Gastroesophageal sphincter (tissue), 4 donors: ENCODE results near the gene TSPAN17. TPM values are rescaled to one million over a fixed set of nuclear protein-coding genes. Genes with fewer than 3 reads are reported as not detected.

Experiments used
- ATAC-seq: fragments of 150-250 bp; one replicate; pipeline ENCODE4 v1.9.1; 2016; ENCODE audit warnings: mild to moderate bottlenecking, moderate library complexity
- H3K27ac ChIP-seq, 4 donors: fragments of 200-600 bp; sonication (generic) in 3 of 4; 1 replicate in 3 of 4; 2 replicates in 1 of 4; pipeline ENCODE4 v1.5.1; 2016 to 2019
- H3K27me3 ChIP-seq: fragments of 200-600 bp; sonication (generic); one replicate; pipeline ENCODE4 v1.5.1; 2019
- H3K36me3 ChIP-seq, 2 donors: fragments of 200-600 bp; sonication (generic); one replicate each; pipeline ENCODE4 v1.5.1; 2019; ENCODE audit warnings: control low read depth in 1 of 2
- H3K4me1 ChIP-seq, 3 donors: fragments of 200-600 bp; sonication (generic); 1 replicate in 2 of 3; 2 replicates in 1 of 3; pipeline ENCODE4 v1.5.1; 2016 to 2019; ENCODE audit warnings: control low read depth in 2 of 3
- H3K4me3 ChIP-seq, 2 donors: fragments of 200-600 bp; sonication (generic); one replicate each; pipeline ENCODE4 v1.5.1; 2019; ENCODE audit warnings: mild to moderate bottlenecking in 1 of 2, moderate library complexity in 1 of 2
- H3K9me3 ChIP-seq, 3 donors: fragments of 200-600 bp; sonication (generic); one replicate each; pipeline ENCODE4 v1.5.1; 2017 to 2019; ENCODE audit warnings: control low read depth in 2 of 3
- EP300 ChIP-seq: sonication (generic); formaldehyde crosslinking; IDR thresholded peaks from one replicate; pipeline ENCODE4 v1.6.1; 2017; ENCODE audit warnings: antibody characterized with exemption, mild to moderate bottlenecking
- POLR2A ChIP-seq, 2 donors: fragments of 450-650 bp; IDR thresholded peaks; one replicate each; pipeline ENCODE4 v1.6.1; 2017; ENCODE audit warnings: antibody characterized with exemption in 2 of 2, mild to moderate bottlenecking in 2 of 2, moderate library complexity in 1 of 2
- POLR2AphosphoS5 ChIP-seq: sonication (generic); formaldehyde crosslinking; IDR thresholded peaks from one replicate; pipeline ENCODE4 v1.6.1; 2017; ENCODE audit warnings: antibody characterized with exemption
- WGBS, 2 donors: methylation state at CpG; one replicate each; pipeline ENCODE4 v1.1.5; 2018; ENCODE audit warnings: low coverage in 1 of 2; 5-methylcytosine and 5-hydroxymethylcytosine counted together
- total RNA-seq, 4 donors: library from RNA; depleted of rRNA; stranded (reverse); fragments of >200 nt; gene quantifications; one replicate each; pipeline ENCODE4 v1.1.0, GENCODE V29; 2016
- TF ChIP-seq, protein P1 (sequence below), 4 experiments: fragments of 200-600 bp in 2 of 4; fragments of 450-650 bp in 2 of 4; sonication (generic) in 1 of 4; IDR thresholded peaks; one replicate each; pipeline ENCODE4 v1.5.1; 2017 to 2019; ENCODE audit warnings: antibody characterized with exemption in 4 of 4, mild to moderate bottlenecking in 2 of 4, moderate library complexity in 2 of 4

Gene TSPAN17
- total RNA-seq, 4 donors from 2014 or later, result 11.0 to 20.2 (median 15.4) TPM

- ATAC-seq, result no peak
- Histone ChIP-seq H3K4me3 (no peak overlapping the region), H3K27me3 (peaks cover 8% of the 10 kb centered on the region), H3K4me1 (peaks cover 0 to 33% (median 12%) of the 10 kb centered on the region in 3 donors), H3K27ac (no peak overlapping the region), H3K36me3 (no peaks in the 10 kb centered on the region), H3K9me3 (no peaks in the 10 kb centered on the region)
- TF ChIP-seq EP300, result no peak
- TF ChIP-seq, protein P1, sequence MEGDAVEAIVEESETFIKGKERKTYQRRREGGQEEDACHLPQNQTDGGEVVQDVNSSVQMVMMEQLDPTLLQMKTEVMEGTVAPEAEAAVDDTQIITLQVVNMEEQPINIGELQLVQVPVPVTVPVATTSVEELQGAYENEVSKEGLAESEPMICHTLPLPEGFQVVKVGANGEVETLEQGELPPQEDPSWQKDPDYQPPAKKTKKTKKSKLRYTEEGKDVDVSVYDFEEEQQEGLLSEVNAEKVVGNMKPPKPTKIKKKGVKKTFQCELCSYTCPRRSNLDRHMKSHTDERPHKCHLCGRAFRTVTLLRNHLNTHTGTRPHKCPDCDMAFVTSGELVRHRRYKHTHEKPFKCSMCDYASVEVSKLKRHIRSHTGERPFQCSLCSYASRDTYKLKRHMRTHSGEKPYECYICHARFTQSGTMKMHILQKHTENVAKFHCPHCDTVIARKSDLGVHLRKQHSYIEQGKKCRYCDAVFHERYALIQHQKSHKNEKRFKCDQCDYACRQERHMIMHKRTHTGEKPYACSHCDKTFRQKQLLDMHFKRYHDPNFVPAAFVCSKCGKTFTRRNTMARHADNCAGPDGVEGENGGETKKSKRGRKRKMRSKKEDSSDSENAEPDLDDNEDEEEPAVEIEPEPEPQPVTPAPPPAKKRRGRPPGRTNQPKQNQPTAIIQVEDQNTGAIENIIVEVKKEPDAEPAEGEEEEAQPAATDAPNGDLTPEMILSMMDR (IDR thresholded peaks at IDR 0.05), result no peak
- TF ChIP-seq POLR2A (IDR thresholded peaks at IDR 0.05), result no peak
- no peak for TF ChIP-seq POLR2AphosphoS5
- 93% methylated on average over 12 of the region's 22 CpGs; no CpG with 5 or more reads in 1 of the 2 donors for WGBS, 2 donors
Measured at GRCh38 chr5:176644878-176645670, 2.2 kb upstream of the TSPAN17 start.

DNA sequence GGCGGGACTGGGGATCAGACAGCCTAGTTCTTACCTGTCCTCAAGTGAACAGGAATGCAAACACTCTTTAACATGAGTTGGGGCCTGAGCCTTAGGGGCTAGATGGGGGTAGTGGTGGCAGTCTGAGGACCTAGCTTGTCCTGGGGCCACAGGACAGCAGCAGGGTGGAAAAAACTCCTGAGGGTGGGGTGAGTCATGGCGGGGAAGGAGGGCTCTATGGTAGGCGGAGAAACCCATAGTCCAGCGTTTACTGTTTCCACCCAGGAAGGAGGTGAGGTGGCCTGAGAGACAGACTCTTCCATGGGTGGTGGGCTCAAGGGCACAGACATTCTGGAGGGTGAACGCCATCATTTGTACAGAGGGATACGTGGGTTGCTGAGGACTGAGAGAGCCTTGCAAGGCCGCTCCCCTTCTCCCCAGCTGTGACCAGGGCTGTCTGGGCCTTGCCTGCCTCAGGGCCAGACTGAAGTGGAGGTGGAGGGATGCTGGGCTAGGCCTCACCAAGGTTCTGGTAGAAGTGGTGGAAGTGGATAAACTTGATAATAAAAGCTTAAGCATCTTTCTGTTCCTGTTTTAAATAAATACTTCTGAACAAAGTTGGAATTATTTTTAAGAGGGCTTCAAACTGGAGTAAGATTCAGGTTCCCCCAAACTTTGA is 1.1 kb upstream of the TSPAN17 start:
- peaks cover 0 to 40% (median 12%) of the 10 kb centered on the region in 3 donors for H3K4me1 ChIP-seq
- H3K4me3 ChIP-seq, result peak overlapping the region in 1 of 2 donors; percentile 65
- ATAC-seq, result no peak
- no peaks in the 10 kb centered on the region for H3K36me3 ChIP-seq
- H3K27ac ChIP-seq, result peak overlapping the region; percentile 21 to 85 (median 79)
- no peaks in the 10 kb centered on the region for H3K9me3 ChIP-seq
- TF ChIP-seq POLR2AphosphoS5, result no peak
- TF ChIP-seq EP300, result no peak
- no peak for TF ChIP-seq POLR2A (IDR thresholded peaks at IDR 0.05)
- TF ChIP-seq, protein P1 (IDR thresholded peaks at IDR 0.05), result no peak
- 89 to 100% methylated on average over 1 to 4 of the region's 7 CpGs for WGBS, 2 donors
- H3K27me3 ChIP-seq, result peaks cover 8% of the 10 kb centered on the region

- H3K27me3 ChIP-seq, result peaks cover 8% of the 10 kb centered on the region
- no peaks in the 10 kb centered on the region for H3K36me3 ChIP-seq
- peak overlapping the region; percentile 21 to 85 (median 79) for H3K27ac ChIP-seq
- H3K4me1 ChIP-seq, result peaks cover 0 to 45% (median 12%) of the 10 kb centered on the region in 3 donors
- peak overlapping the region; percentile 17 to 65 for H3K4me3 ChIP-seq
- no CpG with 5 or more reads among the region's 11 CpGs for WGBS, 2 donors
- no peak for ATAC-seq
- H3K9me3 ChIP-seq, result no peaks in the 10 kb centered on the region
- TF ChIP-seq, protein P1 (IDR thresholded peaks at IDR 0.05), result no peak
- no peak for TF ChIP-seq POLR2A (IDR thresholded peaks at IDR 0.05)
- no peak for TF ChIP-seq EP300
- TF ChIP-seq POLR2AphosphoS5, result no peak
Measured at GRCh38 chr5:176646707-176647029, 616 bp upstream of the TSPAN17 start.

- peak overlapping the region; percentile 49 to 65 for H3K4me3 ChIP-seq
- H3K27me3 ChIP-seq, result peaks cover 3% of the 10 kb centered on the region
- peaks cover 0 to 7% of the 10 kb centered on the region in 2 donors for H3K36me3 ChIP-seq
- peaks cover 0 to 45% (median 12%) of the 10 kb centered on the region in 3 donors for H3K4me1 ChIP-seq
- ATAC-seq, result no peak
- no peaks in the 10 kb centered on the region for H3K9me3 ChIP-seq
- no peak for TF ChIP-seq EP300
- TF ChIP-seq, protein P1 (IDR thresholded peaks at IDR 0.05), result no peak
- no peak for TF ChIP-seq POLR2AphosphoS5
- TF ChIP-seq POLR2A (IDR thresholded peaks at IDR 0.05), result no peak
- 20% methylated on average over 2 of the region's 20 CpGs; no CpG with 5 or more reads in 1 of the 2 donors for WGBS, 2 donors
- H3K27ac ChIP-seq, result peak overlapping the region in 3 of 4 donors; percentile 78 to 85 (median 80)
Measured at GRCh38 chr5:176647843-176648473, 674 bp downstream of the TSPAN17 start.
